Measurements from ENCODE around the gene RASGEF1C.

DNA sequence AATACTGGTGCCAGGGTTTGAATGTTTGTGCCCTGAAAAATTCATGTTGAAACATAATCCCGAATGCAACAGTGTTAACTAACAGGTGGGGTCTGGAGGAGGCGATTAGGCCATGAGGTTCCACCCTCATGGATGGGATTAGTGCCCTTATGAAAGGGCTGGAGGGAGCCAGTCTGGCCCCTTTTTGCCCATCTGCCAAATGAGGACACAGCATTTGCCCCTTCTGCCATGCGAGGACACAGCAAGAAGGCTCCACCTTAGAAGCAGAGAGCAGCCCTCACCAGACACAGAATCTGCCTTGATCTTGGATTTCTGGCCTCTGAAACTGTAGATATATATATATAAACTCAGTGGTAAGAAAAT, 104.9 kb downstream of the RASGEF1C start:
- TF ChIP-seq ZNF773 (CRISPR knock-in tag; IDR thresholded peaks at IDR 0.05; ENCODE audit: borderline replicate concordance) (no peak), ZNF546 (CRISPR knock-in tag; conservative IDR thresholded peaks at IDR 0.05) (no peak), SAFB2 (CRISPR knock-in tag; IDR thresholded peaks at IDR 0.05; ENCODE audit: borderline replicate concordance, low read depth) (no peak), KAT8 (CRISPR knock-in tag; IDR thresholded peaks at IDR 0.05) (no peak), ARNT2 (CRISPR knock-in tag; IDR thresholded peaks at IDR 0.05; ENCODE audit: low read depth) (no peak), KDM5A (IDR thresholded peaks at IDR 0.05; ENCODE audit: borderline replicate concordance, low read length) (no peak), JUN (CRISPR knock-in tag; IDR thresholded peaks at IDR 0.05) (no peak), CBX5 (CRISPR knock-in tag; IDR thresholded peaks at IDR 0.05; ENCODE audit: borderline replicate concordance) (no peak)
- TF ChIP-seq, protein P1, sequence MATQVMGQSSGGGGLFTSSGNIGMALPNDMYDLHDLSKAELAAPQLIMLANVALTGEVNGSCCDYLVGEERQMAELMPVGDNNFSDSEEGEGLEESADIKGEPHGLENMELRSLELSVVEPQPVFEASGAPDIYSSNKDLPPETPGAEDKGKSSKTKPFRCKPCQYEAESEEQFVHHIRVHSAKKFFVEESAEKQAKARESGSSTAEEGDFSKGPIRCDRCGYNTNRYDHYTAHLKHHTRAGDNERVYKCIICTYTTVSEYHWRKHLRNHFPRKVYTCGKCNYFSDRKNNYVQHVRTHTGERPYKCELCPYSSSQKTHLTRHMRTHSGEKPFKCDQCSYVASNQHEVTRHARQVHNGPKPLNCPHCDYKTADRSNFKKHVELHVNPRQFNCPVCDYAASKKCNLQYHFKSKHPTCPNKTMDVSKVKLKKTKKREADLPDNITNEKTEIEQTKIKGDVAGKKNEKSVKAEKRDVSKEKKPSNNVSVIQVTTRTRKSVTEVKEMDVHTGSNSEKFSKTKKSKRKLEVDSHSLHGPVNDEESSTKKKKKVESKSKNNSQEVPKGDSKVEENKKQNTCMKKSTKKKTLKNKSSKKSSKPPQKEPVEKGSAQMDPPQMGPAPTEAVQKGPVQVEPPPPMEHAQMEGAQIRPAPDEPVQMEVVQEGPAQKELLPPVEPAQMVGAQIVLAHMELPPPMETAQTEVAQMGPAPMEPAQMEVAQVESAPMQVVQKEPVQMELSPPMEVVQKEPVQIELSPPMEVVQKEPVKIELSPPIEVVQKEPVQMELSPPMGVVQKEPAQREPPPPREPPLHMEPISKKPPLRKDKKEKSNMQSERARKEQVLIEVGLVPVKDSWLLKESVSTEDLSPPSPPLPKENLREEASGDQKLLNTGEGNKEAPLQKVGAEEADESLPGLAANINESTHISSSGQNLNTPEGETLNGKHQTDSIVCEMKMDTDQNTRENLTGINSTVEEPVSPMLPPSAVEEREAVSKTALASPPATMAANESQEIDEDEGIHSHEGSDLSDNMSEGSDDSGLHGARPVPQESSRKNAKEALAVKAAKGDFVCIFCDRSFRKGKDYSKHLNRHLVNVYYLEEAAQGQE (IDR thresholded peaks at IDR 0.05; ENCODE audit: borderline replicate concordance in 1 of 2, low read depth in 1 of 2, low read length in 2 of 2): no peak
